Cardiac fibroblast (primary cell): ENCODE results near the gene CD9.

Experiments used
- DNase-seq, 2 donors: peaks; one replicate each; pipeline versions ENCODE4 v3.0.0 to v3.0.0-alpha.2; 2010; ENCODE audit warnings: low read depth in 2 of 2
- H3K4me3 ChIP-seq, 2 donors: replicated peaks in 1 of 2; 1 replicate in 1 of 2; 2 replicates in 1 of 2; pipeline ENCODE4 v1.5.1; 2011; ENCODE audit warnings: low read depth in 2 of 2, low read length in 2 of 2, mild to moderate bottlenecking in 2 of 2, moderate library complexity in 1 of 2
- TF ChIP-seq, protein P1 (sequence below): IDR thresholded peaks from one replicate; pipeline ENCODE4 v1.5.1; 2011; ENCODE audit warnings: low read depth, mild to moderate bottlenecking, low read length, inconsistent platforms

The CD9 gene

DNA sequence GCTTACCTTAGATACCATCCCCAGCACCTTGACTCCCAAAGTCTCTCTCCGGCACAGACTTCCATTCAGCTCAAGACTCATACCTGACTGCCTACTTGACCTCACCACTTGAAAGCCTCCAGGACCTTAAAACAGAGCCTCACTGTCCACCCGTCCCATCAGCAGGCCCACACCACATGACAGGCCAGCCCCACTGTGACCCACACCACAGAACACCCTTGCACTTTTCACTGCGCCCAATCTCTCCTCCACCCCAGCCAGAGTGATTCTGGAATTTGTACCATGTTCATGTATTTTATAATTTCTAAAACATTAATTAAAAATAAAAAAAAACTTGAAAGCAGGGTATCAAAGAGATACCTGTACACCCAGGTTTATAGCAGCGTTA, 82.2 kb downstream of the CD9 start:
- TF ChIP-seq, protein P1, sequence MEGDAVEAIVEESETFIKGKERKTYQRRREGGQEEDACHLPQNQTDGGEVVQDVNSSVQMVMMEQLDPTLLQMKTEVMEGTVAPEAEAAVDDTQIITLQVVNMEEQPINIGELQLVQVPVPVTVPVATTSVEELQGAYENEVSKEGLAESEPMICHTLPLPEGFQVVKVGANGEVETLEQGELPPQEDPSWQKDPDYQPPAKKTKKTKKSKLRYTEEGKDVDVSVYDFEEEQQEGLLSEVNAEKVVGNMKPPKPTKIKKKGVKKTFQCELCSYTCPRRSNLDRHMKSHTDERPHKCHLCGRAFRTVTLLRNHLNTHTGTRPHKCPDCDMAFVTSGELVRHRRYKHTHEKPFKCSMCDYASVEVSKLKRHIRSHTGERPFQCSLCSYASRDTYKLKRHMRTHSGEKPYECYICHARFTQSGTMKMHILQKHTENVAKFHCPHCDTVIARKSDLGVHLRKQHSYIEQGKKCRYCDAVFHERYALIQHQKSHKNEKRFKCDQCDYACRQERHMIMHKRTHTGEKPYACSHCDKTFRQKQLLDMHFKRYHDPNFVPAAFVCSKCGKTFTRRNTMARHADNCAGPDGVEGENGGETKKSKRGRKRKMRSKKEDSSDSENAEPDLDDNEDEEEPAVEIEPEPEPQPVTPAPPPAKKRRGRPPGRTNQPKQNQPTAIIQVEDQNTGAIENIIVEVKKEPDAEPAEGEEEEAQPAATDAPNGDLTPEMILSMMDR, result no peak
- no peak for DNase-seq
- H3K4me3 ChIP-seq, result no peak overlapping the region

DNA sequence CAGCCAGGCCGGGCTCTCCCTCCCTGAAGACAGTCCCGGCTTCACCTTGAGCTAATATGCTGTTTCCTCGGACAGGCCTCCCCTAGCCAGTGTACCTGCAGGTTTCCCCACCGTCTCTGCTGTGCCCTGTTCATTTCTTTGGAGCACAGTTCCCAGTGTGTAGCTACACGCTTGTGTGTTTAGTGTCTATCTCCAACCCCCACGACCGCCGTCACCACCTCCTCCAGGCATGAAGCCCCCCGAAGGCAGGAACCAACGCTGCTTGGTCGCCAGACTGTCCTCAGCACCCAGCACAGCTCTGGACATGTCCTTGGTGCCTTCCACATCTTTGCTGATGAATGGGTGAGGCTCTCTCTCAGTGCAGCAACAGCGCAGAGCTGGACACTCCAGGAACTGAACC, 84.1 kb downstream of the CD9 start:
- H3K4me3 ChIP-seq, result no peak overlapping the region
- DNase-seq, result no peak
- TF ChIP-seq, protein P1, result no peak

DNA sequence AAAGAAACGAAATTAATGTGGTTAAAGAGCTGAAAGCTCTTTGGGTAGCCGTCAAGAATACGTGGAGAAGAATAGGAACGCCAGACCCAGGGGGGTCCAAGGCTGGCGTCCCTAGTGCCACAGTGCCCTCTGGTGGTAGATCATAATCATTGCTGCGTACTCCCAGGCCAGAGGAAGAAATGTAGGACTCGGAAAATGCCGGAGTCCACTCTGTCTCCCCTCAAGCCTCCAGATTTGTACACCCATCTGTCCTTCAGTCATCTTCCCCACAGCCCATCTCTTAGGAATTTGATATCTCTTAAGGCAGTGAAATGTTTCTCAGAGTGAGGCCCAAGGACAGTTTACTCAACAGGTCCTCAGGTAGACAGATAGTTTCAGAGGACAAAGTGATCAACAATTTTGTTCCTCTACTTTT, 84.9 kb downstream of the CD9 start:
- no peak overlapping the region for H3K4me3 ChIP-seq
- TF ChIP-seq, protein P1, result peak; percentile 85
- DNase-seq, result peak; percentile 79 to 83

DNA sequence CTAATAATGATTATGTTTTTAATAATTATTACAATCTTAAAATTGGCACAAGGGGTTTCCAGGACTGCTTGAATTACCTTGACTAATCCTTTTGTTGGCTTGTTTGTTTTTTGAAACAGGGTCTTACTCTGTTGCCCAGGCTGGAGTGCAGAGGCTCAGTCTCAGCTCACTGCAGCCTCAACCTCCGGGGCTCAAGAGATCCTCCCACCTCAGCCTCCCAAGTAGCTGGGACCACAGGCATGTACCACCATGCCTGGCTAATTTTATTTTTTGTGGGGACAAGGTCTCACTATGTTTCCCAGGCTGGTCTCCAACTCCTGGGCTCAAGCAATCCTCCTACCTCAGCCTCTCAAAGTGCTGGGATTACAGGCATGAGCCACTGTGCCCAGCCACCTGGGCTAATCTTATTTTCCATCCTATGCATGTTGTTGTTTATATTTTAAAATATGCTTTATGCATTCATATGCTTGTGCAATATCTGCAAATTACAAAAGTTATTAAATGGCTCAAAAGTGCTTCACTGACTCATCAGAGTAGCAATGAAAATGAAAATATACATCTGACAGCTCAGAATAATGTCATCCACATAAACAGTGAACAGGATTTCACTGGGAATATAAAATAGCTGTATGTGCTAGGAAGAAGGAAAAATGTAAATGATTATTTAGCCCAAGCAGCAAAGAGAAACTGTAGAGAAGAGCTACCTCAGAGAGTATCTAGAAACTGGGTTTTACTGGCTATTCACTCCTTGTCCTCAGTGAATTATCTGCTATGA, 85.5 kb downstream of the CD9 start:
- peak in 1 of 2 donors; percentile 75 for DNase-seq
- no peak overlapping the region for H3K4me3 ChIP-seq
- TF ChIP-seq, protein P1, result no peak
